Activated CD4-positive, alpha-beta T cell treated with anti-CD3 and anti-CD28 coated beads for 36 hours (primary cell): ENCODE data around the gene ADARB2. TPM values are rescaled to one million over a fixed set of nuclear protein-coding genes. Genes with fewer than 3 reads are reported as not detected.

Experiments used
- ATAC-seq: fragments of 200-7000 bp; cut with Tn5 transposase; one replicate; pipeline ENCODE4 v1.10.0; 2021; ENCODE audit warnings: mild to moderate bottlenecking, moderate library complexity
- CTCF ChIA-PET: fragments of 350-600 bp; sonication (Branson Sonifier 250); formaldehyde crosslinking; loops from one replicate; lab custom pipeline; 2021; ENCODE audit warnings: antibody characterized with exemption; lab: Charles Lee
- POLR2A ChIA-PET: fragments of 350-600 bp; sonication (Branson Sonifier 250); formaldehyde crosslinking; loops from one replicate; lab custom pipeline; 2021; ENCODE audit warnings: antibody characterized with exemption, inconsistent platforms; lab: Charles Lee
- DNase-seq: peaks from one replicate; pipeline ENCODE4 v3.0.0-alpha.2; 2020
- H3K27ac Mint-ChIP-seq: one replicate; pipeline ENCODE4 v1.8.0; 2021; ENCODE audit warnings: mixed read lengths
- H3K27me3 Mint-ChIP-seq: one replicate; pipeline ENCODE4 v1.8.0; 2021; ENCODE audit warnings: mixed read lengths
- H3K36me3 Mint-ChIP-seq: one replicate; pipeline ENCODE4 v1.8.0; 2021; ENCODE audit warnings: low read depth, mixed read lengths
- H3K4me1 Mint-ChIP-seq: one replicate; pipeline ENCODE4 v1.8.0; 2021; ENCODE audit warnings: mixed read lengths
- H3K4me3 Mint-ChIP-seq: one replicate; pipeline ENCODE4 v1.8.0; 2021; ENCODE audit warnings: mild to moderate bottlenecking, moderate library complexity, mixed read lengths
- H3K9me3 Mint-ChIP-seq: one replicate; pipeline ENCODE4 v1.8.0; 2021; ENCODE audit warnings: low read depth, mixed read lengths
- intact Hi-C, 2 experiments: fragments of 100-400 bp; cut with DNase I in 1 of 2; cut with micrococcal nuclease in 1 of 2; formaldehyde crosslinking; loops; one replicate each; pipeline versions ENCODE4 v1.14.2 to v1.15.1; 2022 to 2024; cut with DNase I, micrococcal nuclease
- total RNA-seq, 2 experiments: library from RNA; stranded (reverse); gene quantifications; one replicate each; pipeline ENCODE4 v1.2.3, GENCODE V29; 2021

The ADARB2 gene
- total RNA-seq, 2 experiments from 2014 or later = not detected

DNA sequence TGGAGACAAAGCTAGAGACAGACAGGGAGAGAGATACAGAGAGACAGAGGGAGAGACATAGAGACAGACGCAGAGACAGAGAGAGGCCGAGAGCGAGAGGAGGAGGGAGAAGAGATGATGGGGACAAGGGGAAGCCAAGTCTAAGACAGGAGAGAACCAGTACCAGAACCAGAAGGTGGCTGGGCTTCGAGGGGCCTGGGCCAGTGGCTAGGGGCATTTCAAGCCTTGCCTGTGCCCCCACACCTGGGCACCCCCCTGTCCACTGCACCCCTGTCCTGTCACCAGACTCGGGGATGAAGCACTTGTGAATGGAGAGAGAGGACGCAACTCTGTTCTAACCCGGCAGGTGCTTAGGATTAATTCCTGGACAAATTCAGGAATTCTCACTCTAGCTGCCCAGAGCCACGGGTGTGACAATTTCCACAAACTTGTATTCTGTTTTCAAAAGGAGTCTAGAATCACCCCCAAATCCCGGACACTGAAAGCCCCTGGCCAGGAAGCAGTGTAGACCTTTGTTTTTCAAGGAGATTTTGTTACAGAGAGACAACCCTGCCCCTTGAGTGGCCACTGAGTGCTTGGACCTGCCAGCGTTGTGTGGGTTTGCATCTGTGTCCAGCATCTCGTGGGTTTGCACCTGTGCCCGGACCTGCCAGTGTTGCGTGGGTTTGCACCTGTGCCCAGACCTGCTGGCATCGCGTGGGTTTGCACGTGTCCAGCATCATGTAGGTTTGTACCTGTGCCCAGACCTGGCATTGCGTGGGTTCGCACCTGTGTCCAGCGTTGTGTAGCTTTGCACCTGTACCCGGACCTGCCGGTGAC is 523.9 kb downstream of the ADARB2 start:
- CTCF ChIA-PET = no interaction called here
- H3K4me1 Mint-ChIP-seq = no peaks in the 10 kb centered on the region
- POLR2A ChIA-PET = no interaction called here

DNA sequence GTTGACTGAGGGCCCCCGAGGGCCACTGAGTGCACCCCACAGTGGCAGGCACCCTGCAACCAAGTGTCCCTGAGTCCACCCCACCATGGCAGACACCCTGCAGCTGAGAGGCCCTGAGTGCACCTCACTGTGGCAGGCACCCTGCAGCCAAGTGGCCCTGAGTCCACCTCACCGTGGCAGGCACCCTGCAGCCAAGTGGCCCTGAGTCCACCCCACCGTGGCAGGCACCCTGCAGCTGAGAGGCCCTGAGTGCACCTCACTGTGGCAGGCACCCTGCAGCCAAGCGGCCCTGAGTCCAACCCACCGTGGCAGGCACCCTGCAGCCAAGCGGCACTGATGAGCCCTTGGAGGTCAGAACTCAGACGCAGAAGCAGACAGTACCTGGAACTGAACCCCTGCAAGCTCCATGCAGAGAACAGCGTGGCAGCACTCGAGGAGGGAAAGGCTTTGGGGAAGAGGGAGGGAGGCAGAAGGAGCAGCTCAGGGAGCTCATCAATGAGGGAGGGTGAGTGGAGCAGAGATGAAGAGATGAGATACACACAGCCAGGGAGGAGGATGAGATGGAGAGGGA is 524.7 kb downstream of the ADARB2 start:
- intact Hi-C loops = no loop called here
- H3K36me3 Mint-ChIP-seq = no peaks in the 10 kb centered on the region
- no peak overlapping the region for H3K4me3 Mint-ChIP-seq
- no peak overlapping the region for H3K27ac Mint-ChIP-seq
- no peak for DNase-seq
- no peaks in the 10 kb centered on the region for H3K4me1 Mint-ChIP-seq
- ChIA-PET POLR2A (no interaction called here), CTCF (no interaction called here)
- ATAC-seq = no peak
- no peaks in the 10 kb centered on the region for H3K9me3 Mint-ChIP-seq
- H3K27me3 Mint-ChIP-seq = peaks cover 4% of the 10 kb centered on the region

More for the DNA sequence above, 523.9 kb downstream of the ADARB2 start:
- no peak for DNase-seq
- peaks cover 4% of the 10 kb centered on the region for H3K27me3 Mint-ChIP-seq
- intact Hi-C loops = no loop called here
- H3K27ac Mint-ChIP-seq = no peak overlapping the region
- ATAC-seq = no peak
- no peaks in the 10 kb centered on the region for H3K36me3 Mint-ChIP-seq
- H3K4me3 Mint-ChIP-seq = no peak overlapping the region
- no peaks in the 10 kb centered on the region for H3K9me3 Mint-ChIP-seq

DNA sequence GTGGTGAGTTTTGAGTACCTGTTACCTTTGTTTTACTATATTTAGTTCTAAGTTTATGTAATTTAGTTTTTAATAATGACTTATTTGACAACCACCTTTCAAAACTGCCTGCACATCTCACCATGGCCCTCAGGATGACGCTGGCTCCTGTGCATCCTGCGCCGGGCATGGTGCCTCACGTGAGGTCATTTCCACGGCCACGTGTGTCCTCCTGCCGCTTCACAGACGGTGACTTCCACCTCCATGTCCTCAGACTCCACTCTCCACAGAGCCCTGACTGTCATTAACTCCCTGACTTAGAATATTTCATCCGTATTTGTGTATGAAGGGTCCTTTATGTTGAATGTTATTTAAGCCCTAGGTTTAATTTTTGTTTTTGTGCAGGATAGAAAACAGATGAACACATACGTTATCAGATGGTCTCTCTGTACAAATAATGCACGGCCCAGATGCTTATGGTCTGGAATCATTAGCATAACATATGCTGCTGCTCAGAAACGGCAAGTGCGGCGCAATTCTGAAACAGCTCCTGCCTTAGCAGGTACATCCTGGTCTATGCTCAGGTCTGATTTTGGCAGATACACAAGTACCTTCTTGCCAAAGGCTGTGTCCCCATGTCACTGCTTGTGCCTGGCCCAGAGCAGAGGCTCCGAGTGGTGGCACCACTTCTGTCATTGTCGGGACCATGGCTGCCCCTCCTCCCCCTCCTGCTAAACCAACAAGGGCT is 525.3 kb downstream of the ADARB2 start:
- ATAC-seq = no peak
- no peak overlapping the region for H3K27ac Mint-ChIP-seq
- ChIA-PET POLR2A (no interaction called here), CTCF (no interaction called here)
- H3K4me1 Mint-ChIP-seq = no peaks in the 10 kb centered on the region
- no peak for DNase-seq
- intact Hi-C loops = no loop called here
- H3K4me3 Mint-ChIP-seq = no peak overlapping the region
- peaks cover 4% of the 10 kb centered on the region for H3K27me3 Mint-ChIP-seq
- H3K36me3 Mint-ChIP-seq = no peaks in the 10 kb centered on the region
- no peaks in the 10 kb centered on the region for H3K9me3 Mint-ChIP-seq

DNA sequence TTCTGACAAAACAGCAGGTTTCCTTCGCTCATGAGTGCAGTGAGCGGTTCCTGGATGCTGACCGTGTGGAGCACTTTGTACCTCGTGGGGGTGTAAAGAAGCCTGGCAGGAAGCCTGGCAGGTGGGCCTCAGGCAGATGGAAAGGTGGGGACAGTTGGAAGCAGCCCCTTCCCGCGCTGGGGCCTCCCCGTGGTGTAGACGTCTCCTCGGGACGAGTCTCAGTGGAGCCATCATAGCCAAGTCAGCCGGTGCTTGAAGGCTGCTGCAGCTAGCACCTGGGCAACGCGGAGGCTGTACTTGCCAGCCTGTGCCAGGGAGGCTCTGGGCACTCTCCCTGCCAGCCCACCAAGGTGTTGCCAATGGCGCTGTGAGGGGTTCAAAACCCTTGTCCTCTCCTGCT is 526.7 kb downstream of the ADARB2 start:
- H3K4me1 Mint-ChIP-seq = no peaks in the 10 kb centered on the region
- DNase-seq = no peak
- no peaks in the 10 kb centered on the region for H3K36me3 Mint-ChIP-seq
- H3K9me3 Mint-ChIP-seq = no peaks in the 10 kb centered on the region
- peaks cover 4% of the 10 kb centered on the region for H3K27me3 Mint-ChIP-seq
- H3K27ac Mint-ChIP-seq = no peak overlapping the region
- CTCF ChIA-PET = no interaction called here
- ATAC-seq = no peak
- H3K4me3 Mint-ChIP-seq = no peak overlapping the region
- intact Hi-C loops = no loop called here
- POLR2A ChIA-PET = no interaction called here

DNA sequence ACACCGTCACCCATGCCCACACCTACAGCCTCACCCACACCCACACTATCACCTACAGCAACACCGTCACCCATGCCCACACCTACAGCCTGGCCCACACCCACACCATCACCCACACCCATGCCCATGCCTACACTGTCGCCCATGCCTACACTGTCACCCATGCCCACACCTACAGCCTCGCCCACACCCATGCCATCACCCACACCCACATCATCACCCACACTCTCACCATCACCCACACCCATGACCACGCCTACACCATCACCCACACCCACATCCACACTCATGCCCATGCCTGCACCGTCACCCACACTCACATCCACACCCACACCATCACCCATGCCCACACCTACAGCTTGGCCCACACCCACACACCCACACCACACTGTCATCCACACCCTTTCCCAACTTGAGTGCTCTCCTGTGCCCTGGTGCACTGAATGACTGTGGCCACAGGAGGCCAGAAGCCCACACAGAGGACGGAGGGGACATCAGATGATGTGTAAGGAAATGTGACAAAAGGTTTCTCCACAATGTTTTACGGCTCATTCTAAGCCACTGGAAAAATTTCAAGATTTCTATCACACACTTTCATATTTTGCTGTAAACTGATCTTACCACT is 527.9 kb downstream of the ADARB2 start:
- H3K27me3 Mint-ChIP-seq = peaks cover 4% of the 10 kb centered on the region
- no peaks in the 10 kb centered on the region for H3K36me3 Mint-ChIP-seq
- H3K9me3 Mint-ChIP-seq = no peaks in the 10 kb centered on the region
- no peak for DNase-seq
- no peaks in the 10 kb centered on the region for H3K4me1 Mint-ChIP-seq
- no peak for ATAC-seq
- ChIA-PET CTCF (no interaction called here), POLR2A (no interaction called here)
- H3K4me3 Mint-ChIP-seq = no peak overlapping the region
- no peak overlapping the region for H3K27ac Mint-ChIP-seq
- intact Hi-C loops = no loop called here

DNA sequence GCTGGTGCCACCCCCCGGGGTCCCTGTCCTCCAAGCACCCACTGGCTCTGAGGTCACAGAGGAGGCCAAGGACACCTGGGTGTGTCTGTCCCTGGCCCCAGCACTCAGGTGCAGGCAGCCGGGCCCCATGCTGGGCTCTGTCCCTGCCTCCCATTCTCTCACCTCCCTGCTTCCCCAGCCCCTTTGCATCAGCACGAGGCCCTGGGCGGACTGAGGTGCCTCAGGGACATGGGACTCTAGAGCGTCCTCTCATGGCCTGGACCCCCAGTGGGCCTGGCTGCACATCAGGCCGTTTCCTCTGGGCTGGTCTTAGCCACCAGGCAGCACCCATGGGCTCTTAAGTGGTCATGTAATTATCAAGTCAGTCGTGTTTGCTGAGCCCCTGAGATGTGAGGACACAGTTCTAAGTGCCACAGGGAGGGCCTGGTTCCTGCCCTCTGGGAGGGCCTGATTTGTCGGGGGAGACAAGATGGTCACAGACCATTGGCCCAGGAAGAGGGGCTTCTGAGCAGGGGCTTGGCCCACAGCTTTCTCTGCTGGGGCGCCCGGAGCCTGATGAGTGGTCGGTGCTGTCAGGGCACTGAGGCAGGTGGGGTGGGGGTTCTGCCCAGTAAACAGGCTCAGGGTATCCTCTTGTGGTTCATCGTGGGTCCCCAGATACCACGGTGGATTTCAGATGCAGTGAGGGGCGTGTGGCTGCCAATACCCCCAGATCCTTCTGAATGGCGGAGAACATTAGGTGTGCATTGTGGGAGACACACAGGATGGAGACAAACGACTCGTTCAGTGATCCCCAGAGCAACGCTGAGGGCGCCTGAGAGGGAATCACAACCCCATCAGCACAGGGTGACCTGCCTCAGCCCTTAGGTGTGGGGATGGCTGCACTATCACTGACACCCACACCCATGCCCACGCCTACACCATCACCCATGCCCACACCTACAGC is 528.7 kb downstream of the ADARB2 start:
- Mint-ChIP-seq H3K4me3 (no peak overlapping the region), H3K9me3 (no peaks in the 10 kb centered on the region), H3K27me3 (peaks cover 4% of the 10 kb centered on the region), H3K36me3 (no peaks in the 10 kb centered on the region), H3K4me1 (no peaks in the 10 kb centered on the region), H3K27ac (no peak overlapping the region)
- POLR2A ChIA-PET = no interaction called here
- ATAC-seq (no peak), DNase-seq (no peak)
- intact Hi-C loops = no loop called here
- CTCF ChIA-PET = interaction anchor here (0.6 kb wide), 1 partner anchor 69 kb away, joined by 3 read pairs; no protein-coding TSS in a partner anchor

DNA sequence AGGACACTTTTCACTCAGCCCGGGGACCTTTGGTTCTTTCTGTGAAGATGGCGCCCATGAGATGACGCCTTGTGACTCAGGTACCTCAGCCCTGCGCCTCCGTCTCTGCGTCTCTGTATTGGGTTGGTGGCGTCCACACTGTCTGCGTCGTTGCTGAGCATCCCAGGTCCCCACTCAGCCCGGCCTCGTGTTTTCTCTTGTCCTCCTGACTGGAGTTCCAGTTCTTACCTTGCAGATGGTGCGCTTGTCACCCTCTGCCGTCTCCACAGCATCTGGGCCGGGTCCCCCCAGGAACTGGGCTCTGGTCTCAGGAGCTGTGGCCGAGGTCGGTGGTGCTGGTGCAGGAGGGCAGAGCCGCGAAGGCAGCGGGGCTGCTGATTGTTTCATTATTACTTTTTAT is 530.7 kb downstream of the ADARB2 start:
- intact Hi-C loops = no loop called here
- H3K4me3 Mint-ChIP-seq = no peak overlapping the region
- no peaks in the 10 kb centered on the region for H3K36me3 Mint-ChIP-seq
- DNase-seq (no peak), ATAC-seq (no peak)
- ChIA-PET CTCF (no interaction called here), POLR2A (no interaction called here)
- H3K27me3 Mint-ChIP-seq = no peaks in the 10 kb centered on the region
- H3K27ac Mint-ChIP-seq = no peak overlapping the region
- no peaks in the 10 kb centered on the region for H3K9me3 Mint-ChIP-seq
- H3K4me1 Mint-ChIP-seq = no peaks in the 10 kb centered on the region

DNA sequence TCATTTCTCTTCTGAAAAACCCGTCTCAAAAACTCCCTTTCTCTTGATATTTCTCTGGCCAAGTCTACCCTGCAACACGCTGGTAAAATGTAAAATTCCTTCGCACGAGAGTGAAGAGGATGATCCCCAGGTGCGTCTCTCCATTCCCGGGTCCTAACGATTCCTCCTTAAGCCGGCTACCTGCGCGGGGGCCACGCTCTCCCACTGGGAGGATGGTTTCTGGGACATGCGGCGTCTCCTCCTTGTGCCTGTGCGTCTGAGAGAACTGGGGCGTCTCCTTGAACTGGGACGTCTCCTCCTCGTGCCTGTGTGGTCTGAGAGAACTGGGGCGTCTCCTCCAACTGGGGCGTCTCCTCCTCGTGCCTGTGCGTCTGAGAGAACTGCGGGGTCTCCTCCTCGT is 531.2 kb downstream of the ADARB2 start:
- DNase-seq = no peak
- Mint-ChIP-seq H3K4me1 (no peaks in the 10 kb centered on the region), H3K9me3 (no peaks in the 10 kb centered on the region), H3K27me3 (no peaks in the 10 kb centered on the region), H3K36me3 (no peaks in the 10 kb centered on the region), H3K4me3 (no peak overlapping the region), H3K27ac (no peak overlapping the region)
- no peak for ATAC-seq
- intact Hi-C loops = no loop called here
- POLR2A ChIA-PET = no interaction called here
- CTCF ChIA-PET = no interaction called here

GRCh38 chr10:1205450-1206030 is 531.8 kb downstream of the ADARB2 start:
- Mint-ChIP-seq H3K36me3 (no peaks in the 10 kb centered on the region), H3K9me3 (no peaks in the 10 kb centered on the region), H3K27ac (no peak overlapping the region), H3K27me3 (no peaks in the 10 kb centered on the region), H3K4me3 (no peak overlapping the region), H3K4me1 (no peaks in the 10 kb centered on the region)
- ChIA-PET POLR2A (no interaction called here), CTCF (no interaction called here)
- intact Hi-C loops = no loop called here
- DNase-seq (no peak), ATAC-seq (no peak)

GRCh38 chr10:1204434-1205326 is 532.6 kb downstream of the ADARB2 start:
- Mint-ChIP-seq H3K4me1 (no peaks in the 10 kb centered on the region), H3K36me3 (no peaks in the 10 kb centered on the region), H3K27ac (no peak overlapping the region), H3K27me3 (no peaks in the 10 kb centered on the region), H3K9me3 (no peaks in the 10 kb centered on the region), H3K4me3 (no peak overlapping the region)
- POLR2A ChIA-PET = no interaction called here
- DNase-seq = no peak
- CTCF ChIA-PET = interaction anchor here (0.5 kb wide), 1 partner anchor 218 kb away, joined by 3 read pairs; no protein-coding TSS in a partner anchor
- intact Hi-C loops = no loop called here
- ATAC-seq = no peak
